ENCODE results near the gene GRIP1.

GRIP1 gene

GRCh38 chr12:66403746-66404145 is 275.1 kb downstream of the GRIP1 start:
- DNase-seq (ENCODE audit: low read depth), result no peak
- H3K4me3 ChIP-seq (ENCODE audit: low read depth, low read length), result no peak overlapping the region
- TF ChIP-seq, protein P1, sequence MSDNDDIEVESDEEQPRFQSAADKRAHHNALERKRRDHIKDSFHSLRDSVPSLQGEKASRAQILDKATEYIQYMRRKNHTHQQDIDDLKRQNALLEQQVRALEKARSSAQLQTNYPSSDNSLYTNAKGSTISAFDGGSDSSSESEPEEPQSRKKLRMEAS (IDR thresholded peaks at IDR 0.05; ENCODE audit: low read depth, low read length), result no peak
- TF ChIP-seq POLR2A (IDR thresholded peaks at IDR 0.05; ENCODE audit: extremely low read depth, insufficient read length) (no peak), MYC (IDR thresholded peaks at IDR 0.05; ENCODE audit: low read depth, low read length) (no peak)
- TF ChIP-seq, protein P2, sequence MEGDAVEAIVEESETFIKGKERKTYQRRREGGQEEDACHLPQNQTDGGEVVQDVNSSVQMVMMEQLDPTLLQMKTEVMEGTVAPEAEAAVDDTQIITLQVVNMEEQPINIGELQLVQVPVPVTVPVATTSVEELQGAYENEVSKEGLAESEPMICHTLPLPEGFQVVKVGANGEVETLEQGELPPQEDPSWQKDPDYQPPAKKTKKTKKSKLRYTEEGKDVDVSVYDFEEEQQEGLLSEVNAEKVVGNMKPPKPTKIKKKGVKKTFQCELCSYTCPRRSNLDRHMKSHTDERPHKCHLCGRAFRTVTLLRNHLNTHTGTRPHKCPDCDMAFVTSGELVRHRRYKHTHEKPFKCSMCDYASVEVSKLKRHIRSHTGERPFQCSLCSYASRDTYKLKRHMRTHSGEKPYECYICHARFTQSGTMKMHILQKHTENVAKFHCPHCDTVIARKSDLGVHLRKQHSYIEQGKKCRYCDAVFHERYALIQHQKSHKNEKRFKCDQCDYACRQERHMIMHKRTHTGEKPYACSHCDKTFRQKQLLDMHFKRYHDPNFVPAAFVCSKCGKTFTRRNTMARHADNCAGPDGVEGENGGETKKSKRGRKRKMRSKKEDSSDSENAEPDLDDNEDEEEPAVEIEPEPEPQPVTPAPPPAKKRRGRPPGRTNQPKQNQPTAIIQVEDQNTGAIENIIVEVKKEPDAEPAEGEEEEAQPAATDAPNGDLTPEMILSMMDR (IDR thresholded peaks at IDR 0.05; ENCODE audit: low read depth, low read length), result no peak

GRCh38 chr12:66399911-66400306 is 279.0 kb downstream of the GRIP1 start:
- TF ChIP-seq, protein P2 (IDR thresholded peaks at IDR 0.05; ENCODE audit: low read depth, low read length), result no peak
- TF ChIP-seq, protein P1 (IDR thresholded peaks at IDR 0.05; ENCODE audit: low read depth, low read length), result no peak
- TF ChIP-seq MYC (IDR thresholded peaks at IDR 0.05; ENCODE audit: low read depth, low read length), result no peak
- TF ChIP-seq POLR2A (IDR thresholded peaks at IDR 0.05; ENCODE audit: extremely low read depth, insufficient read length), result no peak
- no peak for DNase-seq (ENCODE audit: low read depth)
- H3K4me3 ChIP-seq (ENCODE audit: low read depth, low read length), result no peak overlapping the region

DNA sequence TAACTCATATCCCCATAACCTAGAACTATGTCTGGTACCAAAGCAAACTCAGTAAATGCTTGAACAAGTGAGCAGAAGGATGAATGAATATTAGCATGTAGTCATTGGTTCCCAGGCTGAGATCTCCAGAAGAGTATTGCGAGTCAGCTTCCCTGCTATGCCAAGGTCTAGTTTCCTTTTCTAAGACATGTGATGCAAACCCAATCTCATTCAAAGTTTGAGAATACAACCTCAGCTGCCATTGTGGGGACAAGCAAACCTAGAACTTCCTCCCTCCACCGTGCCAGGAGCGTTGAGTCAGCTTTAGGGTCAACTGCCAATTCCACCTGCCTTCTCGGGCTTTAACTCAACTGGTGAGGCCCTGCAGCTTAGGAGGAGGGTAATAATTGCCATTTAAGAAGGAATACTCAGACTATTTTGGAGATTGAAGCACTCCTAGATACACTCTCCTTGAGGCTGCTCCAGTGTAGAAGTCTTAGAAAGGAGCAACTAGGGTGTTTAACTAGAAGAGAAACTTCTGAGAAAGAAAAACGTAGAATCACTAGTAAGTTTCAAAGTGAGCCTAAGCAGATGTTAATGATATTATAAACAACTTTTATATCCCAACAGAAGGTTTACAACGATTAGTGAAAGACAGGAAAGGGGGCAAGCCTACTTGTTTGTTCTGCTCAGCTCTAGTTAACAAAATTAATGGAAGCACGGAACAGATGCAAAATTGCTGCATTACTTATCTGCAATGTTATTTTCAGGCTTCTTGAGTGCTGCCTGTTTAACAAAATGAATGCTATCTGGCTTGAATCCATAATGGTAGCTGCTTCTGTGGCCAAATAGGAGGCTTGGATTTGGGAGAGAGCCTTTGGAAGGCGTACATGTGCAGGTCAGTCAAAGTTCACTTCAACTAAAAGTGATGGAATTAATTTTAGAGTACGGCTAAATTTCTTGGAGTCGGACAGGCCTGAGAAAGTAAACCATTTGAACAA is 279.7 kb downstream of the GRIP1 start:
- TF ChIP-seq, protein P2 (IDR thresholded peaks at IDR 0.05; ENCODE audit: low read depth, low read length), result no peak
- TF ChIP-seq, protein P1 (IDR thresholded peaks at IDR 0.05; ENCODE audit: low read depth, low read length), result no peak
- TF ChIP-seq POLR2A (IDR thresholded peaks at IDR 0.05; ENCODE audit: extremely low read depth, insufficient read length) (no peak), MYC (IDR thresholded peaks at IDR 0.05; ENCODE audit: low read depth, low read length) (no peak)
- DNase-seq (ENCODE audit: low read depth), result peak; percentile 64
- H3K4me3 ChIP-seq (ENCODE audit: low read depth, low read length), result no peak overlapping the region

DNA sequence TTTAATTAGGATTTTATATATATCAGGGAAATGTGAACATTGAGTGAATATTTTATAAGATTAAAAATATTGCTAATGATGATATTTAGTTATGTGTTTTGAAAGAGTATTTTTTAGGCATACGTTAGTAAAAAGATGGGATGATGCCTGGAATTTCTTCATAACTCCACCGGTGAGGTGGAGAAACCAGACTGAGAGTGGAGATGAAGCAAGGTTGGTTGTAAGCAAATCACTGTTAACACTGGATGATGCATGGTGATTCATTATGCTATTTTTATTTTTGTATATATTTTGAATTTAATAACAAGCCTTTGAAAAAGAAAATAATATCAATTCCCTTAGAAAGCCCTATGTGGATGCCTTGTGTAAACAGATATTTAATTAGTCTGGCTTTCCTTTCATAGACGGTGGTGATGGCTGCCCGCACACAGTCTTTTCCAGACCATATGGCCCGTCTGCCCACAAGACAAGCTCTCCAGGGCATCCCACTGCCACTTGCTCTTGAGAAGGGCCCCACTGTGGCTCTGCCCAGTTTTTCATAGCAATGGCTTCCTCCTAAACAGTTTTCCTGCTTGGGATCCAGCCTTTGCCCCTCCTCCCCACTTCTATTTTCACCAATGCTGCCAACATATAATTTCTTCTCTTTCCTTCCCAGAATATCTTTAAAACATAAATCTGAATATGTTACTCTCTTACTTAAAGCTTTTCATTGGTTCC is 281.1 kb downstream of the GRIP1 start:
- DNase-seq (ENCODE audit: low read depth), result no peak
- TF ChIP-seq MYC (IDR thresholded peaks at IDR 0.05; ENCODE audit: low read depth, low read length), result no peak
- no peak overlapping the region for H3K4me3 ChIP-seq (ENCODE audit: low read depth, low read length)

GRCh38 chr12:66393890-66394289 is 285.0 kb downstream of the GRIP1 start:
- no peak overlapping the region for H3K4me3 ChIP-seq (ENCODE audit: low read depth, low read length)
- no peak for DNase-seq (ENCODE audit: low read depth)
- no peak for TF ChIP-seq POLR2A (IDR thresholded peaks at IDR 0.05; ENCODE audit: extremely low read depth, insufficient read length)
- TF ChIP-seq, protein P1 (IDR thresholded peaks at IDR 0.05; ENCODE audit: low read depth, low read length), result no peak
- TF ChIP-seq, protein P2 (IDR thresholded peaks at IDR 0.05; ENCODE audit: low read depth, low read length), result no peak
- TF ChIP-seq MYC (IDR thresholded peaks at IDR 0.05; ENCODE audit: low read depth, low read length), result no peak

Measured in NB4 (cell line).